ENCODE data around the gene DIAPH2.

DIAPH2 gene

DNA sequence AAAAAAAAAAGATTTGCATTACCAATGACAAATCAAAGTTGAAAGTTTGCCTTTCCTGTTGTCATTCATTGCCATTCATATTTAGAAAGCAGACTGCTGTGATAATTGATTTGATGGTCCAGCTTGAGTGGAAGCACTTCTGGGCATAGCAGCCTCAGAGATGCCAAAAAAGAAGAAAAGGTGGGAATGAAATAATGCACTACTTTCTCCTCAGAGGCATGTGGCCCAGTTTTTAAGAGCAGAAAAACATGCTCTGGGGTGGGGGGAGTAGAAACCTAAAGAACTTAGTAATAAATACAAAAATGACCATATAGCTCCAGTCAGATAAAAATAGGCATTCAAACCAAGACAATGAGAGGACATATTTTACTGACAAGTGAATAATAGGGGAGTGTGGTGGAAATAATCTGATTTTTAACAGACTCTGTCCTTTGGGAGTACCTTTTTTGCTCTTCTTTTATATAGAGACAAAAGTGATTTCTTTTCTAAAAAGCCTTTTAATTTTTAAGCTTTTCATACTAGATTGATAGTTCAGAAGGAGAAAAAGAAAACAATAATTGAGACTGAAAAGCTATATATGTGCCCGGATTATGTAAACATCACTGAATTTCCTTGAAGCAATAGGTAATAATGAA is 798.1 kb downstream of the DIAPH2 start:
- in situ Hi-C loops (cut with HindIII; ENCODE audit: low pct_ligation_motif_present, low sequenced_read_pairs) = no loop called here
- no peak overlapping the region for H3K4me3 ChIP-seq (ENCODE audit: low read depth, low read length)
- no peak for DNase-seq
- H3K27me3 ChIP-seq (replicated peaks) = no peaks in the 10 kb centered on the region
- TF ChIP-seq, protein P1, sequence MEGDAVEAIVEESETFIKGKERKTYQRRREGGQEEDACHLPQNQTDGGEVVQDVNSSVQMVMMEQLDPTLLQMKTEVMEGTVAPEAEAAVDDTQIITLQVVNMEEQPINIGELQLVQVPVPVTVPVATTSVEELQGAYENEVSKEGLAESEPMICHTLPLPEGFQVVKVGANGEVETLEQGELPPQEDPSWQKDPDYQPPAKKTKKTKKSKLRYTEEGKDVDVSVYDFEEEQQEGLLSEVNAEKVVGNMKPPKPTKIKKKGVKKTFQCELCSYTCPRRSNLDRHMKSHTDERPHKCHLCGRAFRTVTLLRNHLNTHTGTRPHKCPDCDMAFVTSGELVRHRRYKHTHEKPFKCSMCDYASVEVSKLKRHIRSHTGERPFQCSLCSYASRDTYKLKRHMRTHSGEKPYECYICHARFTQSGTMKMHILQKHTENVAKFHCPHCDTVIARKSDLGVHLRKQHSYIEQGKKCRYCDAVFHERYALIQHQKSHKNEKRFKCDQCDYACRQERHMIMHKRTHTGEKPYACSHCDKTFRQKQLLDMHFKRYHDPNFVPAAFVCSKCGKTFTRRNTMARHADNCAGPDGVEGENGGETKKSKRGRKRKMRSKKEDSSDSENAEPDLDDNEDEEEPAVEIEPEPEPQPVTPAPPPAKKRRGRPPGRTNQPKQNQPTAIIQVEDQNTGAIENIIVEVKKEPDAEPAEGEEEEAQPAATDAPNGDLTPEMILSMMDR (IDR thresholded peaks at IDR 0.05; ENCODE audit: low read depth, low read length, missing control alignments) = no peak
- no peaks in the 10 kb centered on the region for H3K36me3 ChIP-seq (replicated peaks)
- no peak overlapping the region for H3K27ac ChIP-seq

DNA sequence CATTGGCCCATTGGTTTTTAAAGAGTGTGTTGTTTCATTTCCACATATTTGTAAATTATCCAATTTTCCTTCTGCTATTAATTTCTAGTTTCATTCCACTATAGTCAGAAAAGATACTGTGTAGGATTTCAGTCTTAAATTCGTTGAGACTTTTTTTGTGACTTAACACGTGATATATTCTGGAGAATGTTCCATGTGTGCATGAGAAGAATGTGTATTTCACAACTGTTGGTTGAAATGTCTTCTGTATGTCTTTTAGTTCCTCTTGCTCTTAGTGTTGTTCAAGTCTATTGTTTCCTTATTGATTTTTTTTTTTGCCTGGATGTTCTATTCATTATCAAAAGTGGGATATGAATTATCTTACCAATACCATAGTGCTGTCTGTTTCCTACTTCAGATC is 806.0 kb downstream of the DIAPH2 start:
- Histone ChIP-seq H3K27ac (no peak overlapping the region), H3K4me3 (ENCODE audit: low read depth, low read length) (no peak overlapping the region), H3K27me3 (replicated peaks) (no peaks in the 10 kb centered on the region), H3K36me3 (replicated peaks) (no peaks in the 10 kb centered on the region)
- no peak for DNase-seq
- TF ChIP-seq, protein P1 (IDR thresholded peaks at IDR 0.05; ENCODE audit: low read depth, low read length, missing control alignments) = no peak
- in situ Hi-C loops (cut with HindIII; ENCODE audit: low pct_ligation_motif_present, low sequenced_read_pairs) = no loop called here

DNA sequence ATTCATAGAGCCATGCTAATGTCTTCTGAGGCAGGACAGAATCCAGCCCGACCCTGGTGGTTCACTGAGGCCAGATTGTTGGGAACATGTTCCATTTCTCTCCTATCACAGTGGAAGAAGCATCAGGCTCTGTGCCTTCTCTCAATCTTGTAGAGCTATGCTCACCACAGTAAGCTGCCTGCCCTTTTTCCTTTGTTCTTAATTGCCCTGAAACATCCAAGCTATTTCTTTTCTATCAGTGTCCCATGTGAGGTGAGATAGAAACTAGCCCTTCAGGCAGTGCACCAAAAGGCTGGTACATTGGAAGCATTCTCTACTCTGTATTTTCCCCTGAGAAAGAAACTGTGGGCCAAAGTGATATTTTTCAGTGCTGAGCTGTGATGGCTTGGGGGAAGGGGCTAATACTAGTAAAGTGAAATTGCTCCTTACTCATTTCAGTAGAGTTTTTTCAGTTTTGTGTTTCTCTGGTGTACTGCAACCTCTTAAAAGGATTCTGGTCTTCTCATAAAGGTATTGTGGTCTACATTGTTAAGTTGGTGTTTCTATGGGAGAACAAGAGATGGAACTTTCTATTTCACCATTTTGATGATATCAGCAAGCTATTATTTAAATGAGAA is 810.2 kb downstream of the DIAPH2 start:
- H3K36me3 ChIP-seq (replicated peaks) = no peaks in the 10 kb centered on the region
- in situ Hi-C loops (cut with HindIII; ENCODE audit: low pct_ligation_motif_present, low sequenced_read_pairs) = no loop called here
- no peak overlapping the region for H3K27ac ChIP-seq

DNA sequence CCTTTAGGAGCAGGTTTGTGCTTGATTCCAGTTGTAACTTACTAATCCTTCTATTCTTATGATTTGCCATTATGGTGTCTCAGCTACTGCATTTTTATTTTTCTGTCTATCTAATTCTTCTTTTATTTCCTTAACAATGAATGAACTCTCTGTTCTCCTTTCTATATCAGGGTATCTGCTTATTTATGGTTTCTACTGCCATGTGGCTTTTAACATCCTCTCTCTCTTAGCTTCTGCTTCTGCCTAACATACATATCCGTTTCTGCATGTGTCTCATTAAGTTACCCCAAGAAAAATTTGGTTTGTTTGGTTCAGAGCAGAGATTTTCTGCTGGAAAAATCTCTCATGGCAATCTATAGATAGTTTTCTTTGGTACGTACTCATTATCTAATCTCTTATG is 813.5 kb downstream of the DIAPH2 start:
- H3K27me3 ChIP-seq (replicated peaks) = no peaks in the 10 kb centered on the region
- H3K4me3 ChIP-seq (ENCODE audit: low read depth, low read length) = no peak overlapping the region
- DNase-seq = no peak
- TF ChIP-seq, protein P1 (IDR thresholded peaks at IDR 0.05; ENCODE audit: low read depth, low read length, missing control alignments) = no peak
- in situ Hi-C loops (cut with HindIII; ENCODE audit: low pct_ligation_motif_present, low sequenced_read_pairs) = no loop called here
- no peak overlapping the region for H3K27ac ChIP-seq
- H3K36me3 ChIP-seq (replicated peaks) = no peaks in the 10 kb centered on the region

More for the DNA sequence above, 810.2 kb downstream of the DIAPH2 start:
- no peak overlapping the region for H3K4me3 ChIP-seq (ENCODE audit: low read depth, low read length)
- no peaks in the 10 kb centered on the region for H3K27me3 ChIP-seq (replicated peaks)
- TF ChIP-seq, protein P1 (IDR thresholded peaks at IDR 0.05; ENCODE audit: low read depth, low read length, missing control alignments) = no peak
- DNase-seq = no peak

DNA sequence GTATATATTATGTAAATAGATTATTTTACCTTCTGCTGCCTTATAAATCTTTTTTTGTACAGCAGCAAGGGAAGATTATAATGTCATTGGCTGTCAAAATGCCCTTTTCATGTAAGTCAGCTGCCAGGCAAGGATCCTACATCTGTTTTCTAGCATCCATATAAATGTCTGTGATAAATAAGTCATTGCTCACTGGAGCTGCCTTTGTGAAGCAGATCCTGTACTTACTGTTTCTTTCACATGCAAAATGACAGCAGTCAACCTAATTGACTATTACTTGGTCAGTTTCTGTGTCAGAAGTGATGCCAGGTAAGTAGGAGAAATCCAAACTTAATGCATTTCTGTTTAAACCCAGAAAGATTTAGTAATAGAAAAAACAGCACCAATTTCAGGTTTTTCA is 819.8 kb downstream of the DIAPH2 start:
- DNase-seq = no peak
- Histone ChIP-seq H3K27ac (no peak overlapping the region), H3K36me3 (replicated peaks) (no peaks in the 10 kb centered on the region), H3K27me3 (replicated peaks) (no peaks in the 10 kb centered on the region), H3K4me3 (ENCODE audit: low read depth, low read length) (no peak overlapping the region)
- TF ChIP-seq, protein P1 (IDR thresholded peaks at IDR 0.05; ENCODE audit: low read depth, low read length, missing control alignments) = no peak
- in situ Hi-C loops (cut with HindIII; ENCODE audit: low pct_ligation_motif_present, low sequenced_read_pairs) = no loop called here

DNA sequence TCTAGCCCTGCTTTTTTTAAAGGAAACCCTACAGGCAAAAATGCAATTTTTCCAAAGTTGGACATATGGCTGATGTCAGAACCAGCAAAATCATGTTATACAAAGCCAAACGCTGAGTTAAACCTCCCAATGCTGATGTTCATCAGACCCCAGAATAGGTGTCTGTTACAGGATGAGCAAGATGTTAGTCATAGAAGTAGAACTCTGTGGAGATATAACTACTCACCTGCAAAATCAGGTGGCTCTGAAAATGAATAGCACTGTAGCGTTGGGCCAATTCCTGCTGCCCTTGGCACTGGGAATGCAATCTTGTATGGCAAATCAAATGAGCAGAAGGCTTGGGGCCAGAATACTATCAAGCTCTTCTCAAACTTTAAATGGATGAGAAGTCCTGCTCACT is 833.1 kb downstream of the DIAPH2 start:
- TF ChIP-seq, protein P1 (IDR thresholded peaks at IDR 0.05; ENCODE audit: low read depth, low read length, missing control alignments) = no peak
- in situ Hi-C loops (cut with HindIII; ENCODE audit: low pct_ligation_motif_present, low sequenced_read_pairs) = no loop called here
- Histone ChIP-seq H3K27ac (no peak overlapping the region), H3K4me3 (ENCODE audit: low read depth, low read length) (no peak overlapping the region), H3K36me3 (replicated peaks) (no peaks in the 10 kb centered on the region), H3K27me3 (replicated peaks) (no peaks in the 10 kb centered on the region)
- no peak for DNase-seq

Measured in brain microvascular endothelial cell (primary cell).